IPS-18c (cell line): Measurements from ENCODE around the gene EEPD1.

Source experiments
- H3K4me3 ChIP-seq: 2 replicates; pipeline ENCODE4 v1.7.0; 2013; ENCODE audit warnings: low read depth, mild to moderate bottlenecking, low read length, moderate library complexity; ENCODE audit not compliant: insufficient read depth
- H3K9me3 ChIP-seq: one replicate; pipeline ENCODE4 v1.6.1; 2013; ENCODE audit warnings: mild to moderate bottlenecking, low read length, moderate library complexity; ENCODE audit not compliant: control insufficient read depth, insufficient read depth

The EEPD1 gene

GRCh38 chr7:36278069-36278619 is 125.1 kb downstream of the EEPD1 start:
- Histone ChIP-seq H3K4me3 (no peak overlapping the region; the same call in 1 of the 2 replicates), H3K9me3 (peaks cover 5% of the 10 kb centered on the region)

- Histone ChIP-seq H3K4me3 (no peak overlapping the region), H3K9me3 (peaks cover 5% of the 10 kb centered on the region)
Observed at GRCh38 chr7:36278620-36279172, 125.6 kb downstream of the EEPD1 start.

GRCh38 chr7:36279200-36279925 is 126.3 kb downstream of the EEPD1 start:
- Histone ChIP-seq H3K9me3 (peaks cover 5% of the 10 kb centered on the region), H3K4me3 (no peak overlapping the region; the same call in 1 of the 2 replicates)

GRCh38 chr7:36279926-36280315 is 126.9 kb downstream of the EEPD1 start:
- H3K9me3 ChIP-seq = peaks cover 5% of the 10 kb centered on the region
- H3K4me3 ChIP-seq = no peak overlapping the region; the same call in 1 of the 2 replicates

- H3K9me3 ChIP-seq = peaks cover 5% of the 10 kb centered on the region
- H3K4me3 ChIP-seq = no peak overlapping the region
Observed at GRCh38 chr7:36280840-36281812, 128.1 kb downstream of the EEPD1 start.

- H3K9me3 ChIP-seq = peaks cover 5% of the 10 kb centered on the region
- no peak overlapping the region for H3K4me3 ChIP-seq
Observed at GRCh38 chr7:36281945-36282717, 129.1 kb downstream of the EEPD1 start.

GRCh38 chr7:36283181-36283580 is 130.1 kb downstream of the EEPD1 start:
- Histone ChIP-seq H3K9me3 (peaks cover 5% of the 10 kb centered on the region), H3K4me3 (no peak overlapping the region)

GRCh38 chr7:36283711-36284130 is 130.7 kb downstream of the EEPD1 start:
- Histone ChIP-seq H3K4me3 (no peak overlapping the region), H3K9me3 (peaks cover 5% of the 10 kb centered on the region)

- peaks cover 5% of the 10 kb centered on the region for H3K9me3 ChIP-seq
- no peak overlapping the region for H3K4me3 ChIP-seq
Observed at GRCh38 chr7:36284456-36285090, 131.5 kb downstream of the EEPD1 start.

- peaks cover 5% of the 10 kb centered on the region for H3K9me3 ChIP-seq
- no peak overlapping the region for H3K4me3 ChIP-seq
Observed at GRCh38 chr7:36285276-36285675, 132.2 kb downstream of the EEPD1 start.

GRCh38 chr7:36286226-36286625 is 133.2 kb downstream of the EEPD1 start:
- Histone ChIP-seq H3K4me3 (no peak overlapping the region), H3K9me3 (no peaks in the 10 kb centered on the region)

- Histone ChIP-seq H3K9me3 (no peaks in the 10 kb centered on the region), H3K4me3 (no peak overlapping the region)
Observed at GRCh38 chr7:36286688-36287087, 133.6 kb downstream of the EEPD1 start.

- Histone ChIP-seq H3K4me3 (no peak overlapping the region; the same call in 1 of the 2 replicates), H3K9me3 (no peaks in the 10 kb centered on the region)
Observed at GRCh38 chr7:36287371-36288241, 134.6 kb downstream of the EEPD1 start.

- H3K4me3 ChIP-seq = no peak overlapping the region
Observed at GRCh38 chr7:36288501-36288900, 135.4 kb downstream of the EEPD1 start.

GRCh38 chr7:36289833-36290661 is 137.0 kb downstream of the EEPD1 start:
- no peak overlapping the region for H3K4me3 ChIP-seq
- no peaks in the 10 kb centered on the region for H3K9me3 ChIP-seq

More at GRCh38 chr7:36288501-36288900, 135.4 kb downstream of the EEPD1 start:
- no peaks in the 10 kb centered on the region for H3K9me3 ChIP-seq
